Activated T-cell treated with anti-CD3 and anti-CD28 coated beads for 1 hour (primary cell): Measurements from ENCODE around the gene RPL36AL.

ENCODE experiments used
- DNase-seq: peaks from one replicate; pipeline ENCODE4 v3.0.0-alpha.2; 2020; ENCODE audit warnings: low read depth

RPL36AL gene

GRCh38 chr14:49581209-49582112 is 39.0 kb downstream of the RPL36AL start:
- no peak for DNase-seq

GRCh38 chr14:49579841-49580240 is 40.6 kb downstream of the RPL36AL start:
- no peak for DNase-seq

DNA sequence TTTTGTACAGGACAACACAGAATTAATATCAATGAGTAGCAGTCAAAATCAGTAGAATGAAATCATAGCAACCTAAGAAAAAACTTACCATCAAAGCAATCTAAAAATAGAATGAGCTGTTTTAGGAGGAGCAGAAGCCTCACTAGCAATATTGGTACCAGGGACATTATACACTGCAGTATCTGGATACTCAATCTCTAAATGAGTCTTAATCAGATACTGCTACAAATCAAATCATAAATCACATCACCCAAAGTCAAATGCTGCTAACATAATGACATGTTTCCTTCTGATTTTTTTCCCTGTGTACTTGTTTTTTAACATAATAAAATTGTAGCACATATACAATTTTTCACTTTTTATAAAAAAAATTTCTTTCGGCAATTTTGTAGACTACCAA is 42.3 kb downstream of the RPL36AL start:
- DNase-seq = no peak

- DNase-seq = no peak
These were observed 46.4 kb downstream of the RPL36AL start for GRCh38 chr14:49574038-49574437.

GRCh38 chr14:49569281-49569680 is 51.1 kb downstream of the RPL36AL start:
- no peak for DNase-seq
